Hepatocyte (in vitro differentiated cells): Measurements from ENCODE around the gene POLG.

Experiments used
- CTCF ChIP-seq: fragments of 200-600 bp; sonication (generic); IDR thresholded peaks from 2 replicates; pipeline ENCODE4 v1.5.1; 2016; ENCODE audit warnings: antibody characterized with exemption, mild to moderate bottlenecking; ENCODE audit not compliant: poor library complexity
- EZH2 ChIP-seq: fragments of 200-600 bp; sonication (generic); IDR thresholded peaks from 2 replicates; pipeline ENCODE4 v1.6.1; 2016; ENCODE audit warnings: antibody characterized with exemption, mild to moderate bottlenecking, borderline replicate concordance
- EZH2phosphoT487 ChIP-seq: fragments of 200-600 bp; sonication (generic); IDR thresholded peaks from one replicate; pipeline ENCODE4 v1.6.1; 2018; ENCODE audit warnings: antibody characterized with exemption, mild to moderate bottlenecking, low read depth, moderate library complexity; ENCODE audit not compliant: unreplicated experiment, severe bottlenecking

GRCh38 chr15:89368566-89369223 is 34.1 kb upstream of the POLG start:
- TF ChIP-seq CTCF (no peak), EZH2 (peak; percentile 27), EZH2phosphoT487 (no peak)
